ENCODE data around the gene TMEM169. TPM values are rescaled to one million over a fixed set of nuclear protein-coding genes. Genes with fewer than 3 reads are reported as not detected.
"Not testable (repeated sequence)": the region's sequence is repeated elsewhere in the genome, so short reads cannot be mapped to it uniquely, and the experiment has no call there.

TMEM169 gene
- polyA plus RNA-seq, 1 donor, result 4.5 TPM

DNA sequence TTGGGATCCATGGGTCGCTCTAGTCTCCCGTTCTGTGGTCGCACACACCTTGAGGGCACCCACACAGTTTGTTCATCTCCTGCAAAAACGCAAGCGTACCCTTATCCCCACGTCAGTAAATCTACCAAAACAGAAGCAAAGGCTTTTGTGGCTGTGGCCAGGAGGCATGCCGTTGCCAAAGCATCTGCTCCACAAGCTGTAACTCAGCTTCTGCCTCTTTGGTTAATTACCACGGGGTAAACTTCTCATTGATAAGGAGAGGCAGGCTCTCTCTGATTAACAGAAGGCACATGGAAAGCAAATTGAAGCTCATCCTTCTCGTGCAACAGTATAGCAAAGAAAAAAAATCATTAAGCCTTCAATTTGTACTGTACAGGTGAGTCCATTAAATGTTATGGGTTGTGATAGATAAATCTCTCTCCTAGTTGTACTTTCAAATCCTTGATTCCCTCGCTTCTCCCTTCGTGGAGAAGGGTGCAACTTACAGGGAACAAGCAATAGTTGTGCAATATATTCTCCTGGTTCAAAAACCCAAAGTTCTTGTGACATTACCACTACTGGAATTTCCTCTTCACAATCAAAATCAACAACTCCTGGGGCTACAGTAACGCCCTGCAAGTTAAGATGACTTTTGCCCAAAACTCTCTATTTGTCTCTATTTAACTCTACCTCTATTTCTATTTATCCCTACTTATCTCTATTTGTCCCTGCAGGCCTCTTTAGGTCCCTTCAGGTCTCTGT is 10.4 kb upstream of the TMEM169 start:
- no peak for DNase-seq (ENCODE audit: low read depth)

DNA sequence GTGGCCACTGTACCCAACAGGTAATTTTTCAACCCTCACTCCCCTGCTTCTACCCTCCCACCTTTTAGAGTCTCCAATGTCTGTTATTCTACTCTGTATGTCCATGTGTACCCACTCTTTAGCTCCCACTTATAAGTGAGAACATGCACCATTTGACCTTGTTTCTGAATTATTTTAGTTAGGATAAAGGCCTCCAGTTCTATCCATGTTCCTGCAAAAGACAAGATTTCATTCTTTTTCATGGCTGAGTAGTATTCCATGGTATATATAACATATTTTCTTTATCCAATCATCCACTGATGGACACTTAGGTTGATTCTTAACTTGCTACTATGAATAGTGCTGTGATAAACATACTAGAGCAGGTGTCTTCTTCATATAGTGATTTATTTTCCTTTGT is 9.2 kb upstream of the TMEM169 start:
- DNase-seq (ENCODE audit: low read depth), result no peak

- no peak for DNase-seq (ENCODE audit: low read depth)
Measured at GRCh38 chr2:216073773-216074172, 7.9 kb upstream of the TMEM169 start.

- no peak for DNase-seq (ENCODE audit: low read depth)
Measured at GRCh38 chr2:216074380-216074779, 7.3 kb upstream of the TMEM169 start.

- no peak for DNase-seq (ENCODE audit: low read depth)
Measured at GRCh38 chr2:216074794-216075193, 6.9 kb upstream of the TMEM169 start.

DNA sequence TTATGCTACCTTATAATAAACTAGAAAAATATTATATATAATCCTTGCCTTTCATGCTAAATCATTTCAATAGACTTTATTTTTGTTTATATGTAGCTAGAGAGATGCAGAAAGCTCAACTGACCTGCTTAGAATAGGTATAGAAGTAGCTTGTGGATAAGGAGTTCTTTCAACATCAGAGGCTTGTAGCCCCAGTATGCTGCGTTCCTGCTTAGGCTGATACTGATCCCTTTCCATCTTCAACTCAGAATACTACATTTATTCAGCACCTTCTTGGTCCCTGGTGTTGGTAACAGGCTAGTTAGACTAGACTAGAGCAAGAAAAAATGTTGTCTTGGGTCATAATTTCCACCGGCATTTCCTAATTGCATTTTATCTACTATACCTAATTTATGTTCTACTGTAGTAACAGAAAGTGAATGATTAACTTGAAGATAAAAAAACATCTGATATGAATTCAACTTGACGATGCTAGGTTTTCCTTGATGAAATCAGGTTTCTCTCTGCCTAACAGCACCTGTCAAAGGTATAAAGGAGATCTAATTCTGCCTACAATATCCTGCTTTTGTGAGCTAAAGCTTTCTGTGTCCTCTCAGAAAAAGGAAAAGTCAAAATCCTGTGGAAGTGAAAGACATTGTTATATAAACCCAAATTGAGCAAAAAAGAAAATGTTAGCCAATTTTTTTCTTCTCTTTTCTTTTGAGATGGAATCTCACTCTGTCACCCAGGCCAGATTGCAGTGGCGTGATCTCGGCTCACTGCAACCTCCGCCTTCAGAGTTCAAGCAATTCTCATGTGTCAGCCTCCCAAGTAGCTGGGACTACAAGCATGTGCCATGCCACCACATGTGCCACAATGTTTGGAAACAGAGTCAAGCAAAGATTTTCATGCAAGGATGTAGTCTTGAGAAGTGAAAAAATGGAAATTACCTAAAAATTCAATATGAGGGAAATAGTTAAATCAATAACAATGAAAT is 5.9 kb upstream of the TMEM169 start:
- no peak for DNase-seq (ENCODE audit: low read depth)

DNA sequence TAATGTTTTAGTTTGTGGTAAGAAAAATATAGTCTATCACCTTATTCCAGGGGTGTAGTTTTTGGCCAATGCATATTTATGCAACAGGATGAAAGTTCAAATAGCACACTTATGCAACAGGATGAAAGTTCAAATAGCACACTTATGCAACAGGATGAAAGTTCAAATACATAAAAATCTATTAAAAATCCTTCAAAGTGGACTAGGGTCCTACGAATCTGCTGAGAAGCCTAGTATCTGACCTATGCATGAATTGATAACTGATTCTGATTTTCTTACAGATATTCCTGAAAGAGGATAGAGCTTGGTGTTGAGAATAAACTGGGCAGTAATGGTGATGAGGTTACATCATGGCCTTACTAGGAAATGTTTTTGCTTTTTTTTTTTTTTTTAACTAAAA is 2.9 kb upstream of the TMEM169 start:
- no peak for DNase-seq (ENCODE audit: low read depth)

DNA sequence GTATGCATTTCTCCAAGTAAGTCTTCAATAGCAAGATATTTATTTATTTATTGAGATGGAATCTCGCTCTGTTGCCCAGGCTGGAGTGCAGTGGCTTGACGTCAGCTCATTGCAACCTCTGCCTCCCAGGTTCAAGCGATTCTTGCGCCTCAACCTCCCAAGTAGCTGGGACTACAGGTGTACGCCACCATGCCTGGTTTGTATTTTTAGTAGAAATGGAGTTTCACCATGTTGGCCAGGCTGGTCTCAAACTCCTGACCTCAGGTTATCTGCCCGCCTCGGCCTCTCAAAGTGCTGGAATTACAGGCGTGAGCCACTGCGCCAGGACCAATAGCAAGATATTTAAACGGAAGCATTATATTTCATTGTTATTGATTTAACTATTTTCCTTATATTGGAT is 1.7 kb upstream of the TMEM169 start:
- DNase-seq (ENCODE audit: low read depth), result not testable (repeated sequence)

- no peak for DNase-seq (ENCODE audit: low read depth)
Measured at GRCh38 chr2:216081012-216081411, 707 bp upstream of the TMEM169 start.

- DNase-seq (ENCODE audit: low read depth), result no peak
Measured at GRCh38 chr2:216082117-216082711, 495 bp downstream of the TMEM169 start.

DNA sequence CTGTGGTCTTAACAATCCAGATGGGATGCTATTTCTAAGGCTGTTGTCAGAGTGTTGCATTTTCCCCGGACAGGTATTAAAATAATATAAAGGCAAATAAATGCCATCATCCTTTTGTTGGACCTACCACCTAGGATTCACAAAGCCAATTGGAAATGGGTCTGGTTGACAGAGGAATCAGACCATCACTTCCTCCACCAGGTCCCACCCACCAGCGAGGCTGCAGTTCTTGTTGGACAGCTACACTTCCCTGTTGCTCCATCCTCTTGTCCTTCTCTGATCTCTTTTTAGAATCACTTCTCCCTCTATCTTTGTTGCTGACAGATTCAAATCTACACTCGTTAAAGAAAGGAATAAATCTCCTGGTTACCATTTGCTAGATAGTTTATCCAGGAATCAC is 1.1 kb downstream of the TMEM169 start:
- DNase-seq (ENCODE audit: low read depth), result no peak

DNA sequence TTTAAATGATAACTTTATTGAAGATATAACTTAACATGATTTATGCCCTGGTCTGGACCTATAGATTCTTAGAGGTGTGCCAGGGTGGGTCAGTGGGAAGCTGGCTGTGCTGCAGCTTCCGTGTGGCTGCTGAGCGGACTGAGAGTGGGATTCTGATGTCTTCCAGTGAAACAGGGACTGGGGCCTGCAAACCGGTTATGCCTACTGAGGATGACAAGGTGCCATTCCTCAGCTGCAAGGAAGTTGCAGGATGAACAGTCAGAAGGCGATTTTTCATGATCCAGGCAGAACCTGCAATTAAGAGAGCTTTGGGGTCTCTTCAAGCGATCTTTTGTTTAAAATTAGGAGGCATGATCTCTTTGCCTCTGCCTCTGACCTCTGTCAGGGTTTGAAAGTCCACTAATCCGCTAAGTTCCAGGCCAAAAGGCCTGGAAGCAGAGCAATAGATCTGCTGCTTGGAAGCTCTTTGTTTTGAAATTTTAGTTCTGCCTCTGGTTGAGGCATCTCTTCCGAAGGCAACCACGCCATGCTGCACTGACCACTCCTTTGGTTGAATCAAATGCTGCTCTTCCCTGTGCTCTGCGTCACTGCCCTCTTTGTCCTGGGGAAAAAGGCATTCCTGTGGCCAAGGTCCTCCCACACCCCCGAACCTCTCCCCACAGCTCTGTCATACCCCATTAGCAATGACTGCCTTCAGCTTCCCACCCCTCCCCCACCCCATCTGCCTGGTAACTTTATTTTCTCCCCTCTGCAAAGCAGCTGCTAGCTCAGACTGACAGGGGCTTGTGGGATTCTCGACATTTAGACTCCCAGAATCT is 2.0 kb downstream of the TMEM169 start:
- DNase-seq (ENCODE audit: low read depth), result no peak

DNA sequence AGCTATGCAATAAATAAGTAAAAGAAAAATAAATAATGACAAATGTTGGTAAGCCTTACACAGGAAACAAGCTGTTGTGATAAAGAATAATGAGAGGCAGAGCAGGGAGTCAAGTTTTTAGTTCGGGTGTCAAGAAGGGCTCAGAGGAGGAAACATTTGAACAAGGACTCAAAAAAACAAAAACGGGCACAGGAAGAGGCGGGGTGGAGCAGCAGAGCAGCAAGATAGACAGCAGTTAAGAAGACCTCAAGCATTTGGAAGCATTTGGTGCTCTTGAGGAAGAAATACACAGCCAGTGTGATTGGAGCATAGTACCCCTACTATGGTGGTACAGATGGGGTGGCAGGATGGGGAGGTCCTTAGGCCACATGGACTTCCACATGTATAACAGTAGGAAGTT is 2.8 kb downstream of the TMEM169 start:
- no peak for DNase-seq (ENCODE audit: low read depth)

GRCh38 chr2:216086207-216086893 is 4.6 kb downstream of the TMEM169 start:
- no peak for DNase-seq (ENCODE audit: low read depth)

DNA sequence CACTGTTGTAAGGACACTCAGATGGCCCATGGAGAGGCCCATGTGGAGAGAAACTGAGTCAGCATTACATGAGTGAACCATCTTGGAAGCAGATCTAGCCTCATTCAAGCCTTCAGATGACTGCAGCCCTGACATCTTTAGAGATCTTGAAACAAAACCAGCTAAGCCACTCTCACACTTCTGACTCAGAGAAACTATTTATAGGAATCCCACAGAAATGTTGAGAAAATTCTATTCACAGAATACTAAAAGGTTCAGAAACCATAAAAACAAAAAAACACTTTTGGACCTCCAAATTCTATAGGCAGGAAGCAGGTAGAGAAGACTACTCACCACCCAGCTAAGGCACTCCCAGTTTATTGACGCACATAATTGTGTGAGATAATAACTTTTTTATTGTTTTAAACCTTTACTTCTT is 8.7 kb downstream of the TMEM169 start:
- no peak for DNase-seq (ENCODE audit: low read depth)

DNA sequence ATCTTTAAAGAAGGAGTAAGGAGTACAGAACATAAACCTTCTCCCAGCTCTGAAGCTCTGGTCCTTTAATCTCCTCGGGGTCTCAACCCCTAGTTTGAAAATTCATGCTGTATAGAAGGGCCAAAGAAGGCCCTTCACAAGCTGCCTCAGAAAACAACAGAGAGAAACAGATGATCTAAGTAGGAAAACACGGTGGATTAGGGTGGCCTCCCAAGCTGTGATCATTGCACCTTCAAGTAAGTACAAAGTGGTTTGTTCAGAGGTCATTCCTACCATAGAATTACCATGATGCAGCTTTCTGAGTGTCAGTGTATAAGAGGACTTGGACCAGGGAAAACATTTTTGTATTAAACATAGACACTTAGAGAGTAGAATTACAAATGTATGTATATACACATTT is 10.9 kb downstream of the TMEM169 start:
- no peak for DNase-seq (ENCODE audit: low read depth)

- DNase-seq (ENCODE audit: low read depth), result no peak
Measured at GRCh38 chr2:216094701-216095100, 13.0 kb downstream of the TMEM169 start.

- no peak for DNase-seq (ENCODE audit: low read depth)
Measured at GRCh38 chr2:216098421-216099334, 17.0 kb downstream of the TMEM169 start.

DNA sequence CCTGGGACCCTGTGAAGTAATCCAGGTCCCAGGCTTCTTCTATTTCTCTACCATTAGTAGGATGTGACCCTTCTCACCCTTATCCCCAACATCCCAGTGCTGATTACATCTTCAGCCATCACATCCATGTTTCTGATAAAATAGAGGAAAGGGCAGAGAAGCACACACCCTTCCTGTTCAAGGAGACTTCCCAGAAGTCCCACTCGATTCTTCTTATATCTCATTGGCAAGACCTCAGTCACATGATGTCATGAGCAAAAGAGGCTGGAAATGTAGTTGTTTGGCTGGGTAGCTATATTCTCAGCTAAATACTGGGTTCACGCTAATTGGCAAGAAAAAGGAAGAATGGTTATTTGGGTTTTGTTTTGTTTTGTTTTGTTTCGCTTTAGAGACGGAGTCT is 19.4 kb downstream of the TMEM169 start:
- DNase-seq (ENCODE audit: low read depth), result no peak

DNA sequence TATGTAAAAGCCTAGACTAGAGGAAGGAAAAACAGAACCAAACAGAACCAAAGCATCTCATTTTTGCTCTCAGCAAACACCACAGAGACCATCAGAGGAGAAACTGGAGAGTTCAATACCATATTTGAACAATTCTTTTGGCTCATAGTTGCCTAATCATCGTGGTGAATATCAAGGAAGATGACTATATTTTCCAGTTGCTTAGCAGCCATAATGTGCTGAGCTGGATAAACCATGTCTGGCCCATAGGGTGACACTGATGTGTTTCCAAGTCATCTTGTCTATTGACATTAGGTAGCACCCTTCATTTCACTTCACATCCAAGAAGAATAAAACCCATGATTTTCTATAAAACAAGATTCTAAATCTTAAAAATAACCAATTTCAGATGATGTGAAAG is 21.5 kb downstream of the TMEM169 start:
- no peak for DNase-seq (ENCODE audit: low read depth)

Measured in forelimb muscle (tissue), 1 donor.